Activated T-cell treated with anti-CD3 and anti-CD28 coated beads, Interleukin-2, amount 50 U/mL, for 72 hours (primary cell): ENCODE data around the gene PYCR2. TPM values are rescaled to one million over a fixed set of nuclear protein-coding genes. Genes with fewer than 3 reads are reported as not detected.
"Not testable (repeated sequence)": the region's sequence is repeated elsewhere in the genome, so short reads cannot be mapped to it uniquely, and the experiment has no call there.

Experiments used
- ATAC-seq, 2 donors: fragments of 150-1000 bp; cut with Tn5 transposase; replicated peaks in 1 of 2; 2 replicates each; pipeline ENCODE4 v1.10.0; 2021; ENCODE audit warnings: moderate library complexity in 2 of 2, mild to moderate bottlenecking in 1 of 2
- DNase-seq, 2 donors: peaks; one replicate each; pipeline ENCODE4 v3.0.0; 2021 to 2022; ENCODE audit warnings: mixed read lengths in 1 of 2
- H3K27ac Mint-ChIP-seq: one replicate; pipeline ENCODE4 v1.8.0; 2022; ENCODE audit warnings: mild to moderate bottlenecking, moderate library complexity, mixed read lengths
- H3K27me3 Mint-ChIP-seq: one replicate; pipeline ENCODE4 v1.8.0; 2022; ENCODE audit warnings: low read depth, mixed read lengths
- H3K36me3 Mint-ChIP-seq, 2 donors: one replicate each; pipeline ENCODE4 v1.8.0; 2022; ENCODE audit warnings: mixed read lengths in 2 of 2, mild to moderate bottlenecking in 1 of 2; ENCODE audit not compliant: insufficient read depth in 2 of 2
- H3K4me1 Mint-ChIP-seq: one replicate; pipeline ENCODE4 v1.8.0; 2022; ENCODE audit warnings: low read depth, mixed read lengths
- H3K4me3 Mint-ChIP-seq, 2 donors: one replicate each; pipeline ENCODE4 v1.8.0; 2022; ENCODE audit warnings: mild to moderate bottlenecking in 2 of 2, mixed read lengths in 2 of 2, moderate library complexity in 2 of 2
- H3K9me3 Mint-ChIP-seq, 2 donors: one replicate each; pipeline ENCODE4 v1.8.0; 2022; ENCODE audit warnings: mixed read lengths in 2 of 2
- total RNA-seq, 2 donors: library from RNA; stranded (reverse); gene quantifications; one replicate each; pipeline ENCODE4 v1.2.3, GENCODE V29; 2022

Gene PYCR2
- total RNA-seq, 2 donors from 2014 or later: 144 to 152 TPM

- DNase-seq: no peak
- Mint-ChIP-seq H3K4me1 (peaks cover 10% of the 10 kb centered on the region), H3K27ac (no peak overlapping the region), H3K9me3 (no peaks in the 10 kb centered on the region), H3K27me3 (no peaks in the 10 kb centered on the region), H3K4me3 (no peak overlapping the region), H3K36me3 (no peaks in the 10 kb centered on the region)
- ATAC-seq: no peak
These were observed 34.3 kb downstream of the PYCR2 start for GRCh38 chr1:225889743-225890142.

DNA sequence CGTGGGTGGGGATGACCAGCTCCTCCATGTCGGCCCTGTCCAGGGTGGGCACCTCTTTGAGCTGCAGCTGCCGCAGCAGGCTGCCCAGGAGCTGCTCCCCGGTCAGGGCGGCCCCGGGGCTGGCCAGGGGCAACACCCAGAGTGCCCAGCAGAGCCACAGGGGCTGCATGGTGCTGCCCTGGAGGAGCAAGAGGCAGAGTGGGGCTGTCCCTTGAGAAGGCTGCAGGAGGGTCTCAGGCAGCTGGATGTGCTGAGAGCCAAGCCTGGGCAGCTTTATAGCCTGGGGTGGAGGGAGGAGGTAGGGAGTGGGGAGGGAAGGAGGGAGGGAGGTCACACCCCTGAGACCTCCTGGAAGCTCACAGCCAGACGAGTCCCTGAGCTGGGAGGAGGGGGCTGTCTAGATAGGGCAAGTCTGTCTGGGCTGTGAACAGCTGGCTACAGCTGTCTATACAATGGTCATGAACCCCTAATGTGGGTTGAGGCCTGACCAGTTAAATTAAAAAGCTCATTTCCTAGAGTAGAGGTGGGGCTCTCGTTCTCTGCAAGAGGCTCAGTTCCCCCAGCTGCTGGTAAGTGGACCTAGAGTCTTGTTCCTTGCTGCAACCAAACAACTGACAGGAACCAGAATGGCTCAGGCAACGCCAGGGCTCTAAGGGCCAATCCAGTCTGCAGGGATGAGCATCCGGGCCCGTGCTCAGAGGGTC is 35.0 kb downstream of the PYCR2 start, which contains the start of gene LEFTY1:
Gene LEFTY1 (minus strand): TSS at position 249 of the 704 bp plus-strand sequence. CDS start 80 bp downstream, at position 169.
- DNase-seq: no peak
- no peak for ATAC-seq
- Mint-ChIP-seq H3K4me3 (peak within 1 kb of the TSS in 1 of 2 donors; percentile 40), H3K27me3 (no peaks in the 10 kb centered on the region), H3K4me1 (peaks cover 5% of the 10 kb centered on the region), H3K36me3 (no peaks in the 10 kb centered on the region), H3K27ac (no peak within 1 kb of the TSS), H3K9me3 (no peaks in the 10 kb centered on the region)

- ATAC-seq: no peak
- Mint-ChIP-seq H3K36me3 (no peaks in the 10 kb centered on the region), H3K4me1 (peaks cover 8% of the 10 kb centered on the region), H3K9me3 (no peaks in the 10 kb centered on the region), H3K27me3 (no peaks in the 10 kb centered on the region), H3K4me3 (peak overlapping the region in 1 of 2 donors; percentile 40), H3K27ac (no peak overlapping the region)
- no peak for DNase-seq
These were observed 35.7 kb downstream of the PYCR2 start for GRCh38 chr1:225888289-225888897.

- H3K4me3 Mint-ChIP-seq: peak overlapping the region in 1 of 2 donors; percentile 40
- H3K27me3 Mint-ChIP-seq, H3K36me3 Mint-ChIP-seq, H3K9me3 Mint-ChIP-seq, DNase-seq, H3K27ac Mint-ChIP-seq, H3K4me1 Mint-ChIP-seq: not testable (repeated sequence)
- peak in 1 of 2 donors; percentile 48 for ATAC-seq
These were observed 36.3 kb downstream of the PYCR2 start for GRCh38 chr1:225887554-225888288.

- Mint-ChIP-seq H3K4me3 (peak overlapping the region in 1 of 2 donors; percentile 37), H3K27ac (no peak overlapping the region), H3K4me1 (peaks cover 9% of the 10 kb centered on the region), H3K9me3 (no peaks in the 10 kb centered on the region), H3K36me3 (peaks cover 0 to 2% of the 10 kb centered on the region in 2 donors), H3K27me3 (no peaks in the 10 kb centered on the region)
- ATAC-seq (no peak), DNase-seq (no peak)
These were observed 37.1 kb downstream of the PYCR2 start for GRCh38 chr1:225887030-225887314.

DNA sequence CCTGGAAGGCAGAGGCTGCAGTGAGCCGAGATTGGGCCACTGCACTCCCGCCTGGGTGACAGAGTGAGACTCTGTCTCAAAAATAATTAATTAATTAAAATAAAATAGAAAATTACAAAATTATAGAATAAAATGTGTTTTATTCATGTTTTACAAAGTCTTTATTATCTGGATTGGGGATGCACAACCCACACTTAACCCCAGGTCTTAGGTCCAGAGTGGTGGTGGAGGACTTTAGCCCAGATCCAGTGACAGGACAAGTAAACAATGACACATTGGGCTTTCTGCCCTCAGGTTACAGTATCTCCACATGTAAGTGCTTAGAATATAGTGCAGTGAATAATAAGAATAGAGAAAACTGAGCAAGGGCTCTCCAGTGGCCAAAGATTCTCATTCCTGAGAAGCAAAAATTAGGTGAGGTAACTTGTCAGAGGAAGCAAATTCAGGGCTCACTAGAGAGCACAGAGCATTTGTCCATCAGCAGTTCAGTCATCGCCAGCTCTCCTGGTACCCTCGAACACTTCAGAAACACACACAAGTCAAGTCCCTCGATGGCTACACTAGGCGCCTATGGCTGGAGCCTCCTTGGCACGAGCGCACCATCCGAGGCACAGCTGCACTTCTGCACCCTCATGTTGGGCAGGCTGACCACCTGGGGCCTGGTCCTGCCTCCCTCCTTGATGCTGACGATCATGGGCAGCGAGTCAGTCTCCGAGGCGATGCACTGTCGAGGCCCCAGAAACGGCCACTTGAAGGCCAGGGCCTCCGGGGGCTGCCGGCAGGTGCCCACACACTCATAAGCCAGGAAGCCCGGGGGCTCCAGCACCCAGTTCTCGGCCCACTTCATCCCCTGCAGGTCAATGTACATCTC is 37.7 kb downstream of the PYCR2 start:
- H3K4me1 Mint-ChIP-seq: peaks cover 9% of the 10 kb centered on the region
- H3K4me3 Mint-ChIP-seq: no peak overlapping the region
- no peak overlapping the region for H3K27ac Mint-ChIP-seq

DNA sequence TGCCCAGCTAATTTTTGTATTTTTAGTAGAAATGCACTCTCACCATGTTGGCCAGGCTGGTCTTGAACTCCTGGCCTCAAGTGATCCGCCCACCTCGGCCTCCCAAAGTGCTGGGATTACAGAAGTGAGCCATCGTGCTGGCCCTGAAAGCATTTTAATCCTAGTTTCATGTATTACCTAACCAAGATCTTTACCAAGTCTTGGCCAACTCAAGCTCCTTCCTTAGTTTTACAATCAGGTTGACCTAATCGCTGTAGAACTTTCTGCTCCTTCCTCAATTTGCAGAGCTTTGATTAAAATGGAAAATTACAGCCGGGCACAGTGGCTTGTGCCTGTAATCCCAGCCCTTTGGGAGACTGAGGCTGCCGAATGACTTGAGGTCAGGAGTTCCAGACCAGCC is 38.7 kb downstream of the PYCR2 start:
- H3K9me3 Mint-ChIP-seq: no peaks in the 10 kb centered on the region
- peaks cover 0 to 2% of the 10 kb centered on the region in 2 donors for H3K36me3 Mint-ChIP-seq
- H3K4me3 Mint-ChIP-seq: no peak overlapping the region
- DNase-seq: no peak
- H3K27ac Mint-ChIP-seq: no peak overlapping the region
- no peak for ATAC-seq
- peaks cover 20% of the 10 kb centered on the region for H3K4me1 Mint-ChIP-seq
- H3K27me3 Mint-ChIP-seq: no peaks in the 10 kb centered on the region

More for the DNA sequence above, 37.7 kb downstream of the PYCR2 start:
- DNase-seq (no peak), ATAC-seq (no peak)
- Mint-ChIP-seq H3K9me3 (no peaks in the 10 kb centered on the region), H3K27me3 (no peaks in the 10 kb centered on the region), H3K36me3 (peaks cover 0 to 2% of the 10 kb centered on the region in 2 donors)

GRCh38 chr1:225883616-225884265 is 40.3 kb downstream of the PYCR2 start:
- Mint-ChIP-seq H3K4me1 (peaks cover 36% of the 10 kb centered on the region), H3K4me3 (peak overlapping the region; percentile 87 to 96), H3K36me3 (peaks cover 0 to 2% of the 10 kb centered on the region in 2 donors), H3K9me3 (no peaks in the 10 kb centered on the region), H3K27ac (peak overlapping the region; percentile 89), H3K27me3 (no peaks in the 10 kb centered on the region)
- no peak for DNase-seq
- no peak for ATAC-seq

GRCh38 chr1:225882694-225883615 is 41.1 kb downstream of the PYCR2 start:
- H3K4me3 Mint-ChIP-seq: peak overlapping the region; percentile 87 to 96
- peaks cover 0 to 2% of the 10 kb centered on the region in 2 donors for H3K36me3 Mint-ChIP-seq
- H3K27me3 Mint-ChIP-seq: no peaks in the 10 kb centered on the region
- H3K9me3 Mint-ChIP-seq: no peaks in the 10 kb centered on the region
- H3K27ac Mint-ChIP-seq: peak overlapping the region; percentile 89
- peaks cover 43% of the 10 kb centered on the region for H3K4me1 Mint-ChIP-seq
- DNase-seq (peak; percentile 48), ATAC-seq (peak; percentile 35 to 55)

GRCh38 chr1:225881959-225882693 is 41.9 kb downstream of the PYCR2 start, which contains the start of gene TMEM63A:
Gene TMEM63A (minus strand): TSS chr1:225882380. CDS start chr1:225877580, 4,800 bp downstream.
- peak within 1 kb of the TSS; percentile 89 for H3K27ac Mint-ChIP-seq
- peak; percentile 89 for DNase-seq
- peaks cover 51% of the 10 kb centered on the region for H3K4me1 Mint-ChIP-seq
- H3K27me3 Mint-ChIP-seq: no peaks in the 10 kb centered on the region
- peaks cover 2 to 3% of the 10 kb centered on the region in 2 donors for H3K36me3 Mint-ChIP-seq
- H3K4me3 Mint-ChIP-seq: peak within 1 kb of the TSS; percentile 87 to 96
- H3K9me3 Mint-ChIP-seq: no peaks in the 10 kb centered on the region
- ATAC-seq: peak; percentile 75
